Loucy (cell line): Measurements from ENCODE around the gene FAF2.

Experiments used
- H2AFZ ChIP-seq: fragments of 200-600 bp; sonication (generic); 2 replicates; pipeline ENCODE4 v1.6.0; 2016; ENCODE audit warnings: antibody characterized with exemption, mild to moderate bottlenecking, low read length, moderate library complexity
- H3F3A ChIP-seq: fragments of 200-600 bp; 2 replicates; pipeline ENCODE4 v1.6.0; 2016; ENCODE audit warnings: antibody characterized with exemption, low read depth, mild to moderate bottlenecking
- H3K27me3 ChIP-seq: fragments of 200-600 bp; sonication (generic); 2 replicates; pipeline ENCODE4 v1.6.1; 2014; ENCODE audit warnings: low read length, mild to moderate bottlenecking; ENCODE audit not compliant: insufficient read depth, poor library complexity, severe bottlenecking
- H3K36me3 ChIP-seq: fragments of 200-600 bp; sonication (generic); 2 replicates; pipeline ENCODE4 v1.6.1; 2016; ENCODE audit warnings: low read length; ENCODE audit not compliant: insufficient read depth
- H3K4me1 ChIP-seq: fragments of 200-600 bp; sonication (generic); 2 replicates; pipeline ENCODE4 v1.5.1; 2014; ENCODE audit warnings: low read length, mild to moderate bottlenecking; ENCODE audit not compliant: insufficient read depth, poor library complexity, severe bottlenecking
- H3K4me2 ChIP-seq: fragments of 200-600 bp; sonication (generic); 2 replicates; pipeline ENCODE4 v1.6.0; 2014; ENCODE audit warnings: antibody characterized with exemption, low read length, low read depth, mild to moderate bottlenecking; ENCODE audit not compliant: poor library complexity, severe bottlenecking
- H3K4me3 ChIP-seq: fragments of 200-600 bp; sonication (generic); 2 replicates; pipeline ENCODE4 v1.5.1; 2014; ENCODE audit warnings: low read length, mild to moderate bottlenecking, mixed read lengths; ENCODE audit not compliant: poor library complexity, severe bottlenecking
- H3K79me2 ChIP-seq: fragments of 200-600 bp; sonication (generic); 2 replicates; pipeline ENCODE4 v1.6.1; 2014; ENCODE audit warnings: low read length; ENCODE audit not compliant: insufficient read depth
- H3K9ac ChIP-seq: fragments of 200-600 bp; sonication (generic); 2 replicates; pipeline ENCODE4 v1.6.0; 2014; ENCODE audit warnings: mild to moderate bottlenecking, low read depth, low read length, moderate library complexity; ENCODE audit not compliant: poor library complexity, severe bottlenecking
- H3K9me2 ChIP-seq: fragments of 200-600 bp; sonication (generic); replicated peaks from 2 replicates; pipeline ENCODE4 v1.6.1; 2016; ENCODE audit warnings: low read depth, low read length, mixed read lengths
- H3K9me3 ChIP-seq: fragments of 200-600 bp; sonication (generic); 2 replicates; pipeline ENCODE4 v1.6.1; 2014; ENCODE audit warnings: mild to moderate bottlenecking, antibody characterized with exemption, low read length, low read depth; ENCODE audit not compliant: insufficient read depth
- H4K20me1 ChIP-seq: fragments of 200-600 bp; sonication (generic); 2 replicates; pipeline ENCODE4 v1.6.0; 2014; ENCODE audit warnings: antibody characterized with exemption, low read length, mild to moderate bottlenecking; ENCODE audit not compliant: insufficient read depth, poor library complexity, severe bottlenecking
- CTCF ChIP-seq: fragments of 200-600 bp; sonication (generic); conservative IDR thresholded peaks from 2 replicates; pipeline ENCODE4 v1.5.1; 2014; ENCODE audit warnings: mild to moderate bottlenecking, antibody characterized with exemption, low read length
- EZH2phosphoT487 ChIP-seq: fragments of 200-600 bp; IDR thresholded peaks from 2 replicates; pipeline ENCODE4 v1.6.1; 2018; ENCODE audit warnings: antibody characterized with exemption, mild to moderate bottlenecking, moderate library complexity, borderline replicate concordance

Gene FAF2

GRCh38 chr5:176536902-176537553 lies 88.8 kb downstream of the FAF2 start, which contains the start of gene RNF44:
RNF44 (minus strand) TSS chr5:176537402; CDS start chr5:176532472, 4,930 bp downstream.
- Histone ChIP-seq H3K4me2 (peak within 1 kb of the TSS; percentile 92), H3K79me2 (peaks cover 47% of the 10 kb centered on the region), H3K4me1 (peaks cover 20% of the 10 kb centered on the region), H4K20me1 (peaks cover 13% of the 10 kb centered on the region), H3K27me3 (peaks cover 6% of the 10 kb centered on the region), H3K9me2 (no peaks in the 10 kb centered on the region), H3K4me3 (peak within 1 kb of the TSS; percentile 85), H2AFZ (no peak within 1 kb of the TSS), H3F3A (no peaks in the 10 kb centered on the region; the same call in 1 of the 2 replicates), H3K36me3 (no peaks in the 10 kb centered on the region), H3K9me3 (no peaks in the 10 kb centered on the region), H3K9ac (peak within 1 kb of the TSS; percentile 99)
- no peak for TF ChIP-seq CTCF
- no peak for TF ChIP-seq EZH2phosphoT487

- H2AFZ ChIP-seq = no peak overlapping the region
These were observed 89.5 kb downstream of the FAF2 start for GRCh38 chr5:176537554-176538229.

More at GRCh38 chr5:176537554-176538229, 89.5 kb downstream of the FAF2 start:
- H3F3A ChIP-seq = no peaks in the 10 kb centered on the region; the same call in 1 of the 2 replicates
- H3K9me2 ChIP-seq = no peaks in the 10 kb centered on the region
- H3K4me1 ChIP-seq = peaks cover 18% of the 10 kb centered on the region
- peaks cover 6% of the 10 kb centered on the region for H3K27me3 ChIP-seq
- H3K9ac ChIP-seq = peak overlapping the region; percentile 99
- peak overlapping the region; percentile 85 for H3K4me3 ChIP-seq
- H3K9me3 ChIP-seq = no peaks in the 10 kb centered on the region
- H3K4me2 ChIP-seq = peak overlapping the region; percentile 76
- no peak for TF ChIP-seq EZH2phosphoT487
- TF ChIP-seq CTCF = no peak
- H3K36me3 ChIP-seq = no peaks in the 10 kb centered on the region
- H4K20me1 ChIP-seq = peaks cover 11% of the 10 kb centered on the region
- peaks cover 41% of the 10 kb centered on the region for H3K79me2 ChIP-seq
